Activated T-helper 1 cell treated with Interleukin-2 at 50 U/mL for 16 hours (primary cell): ENCODE measurements around the gene SESN1.

Experiments
- DNase-seq: peaks from one replicate; pipeline ENCODE4 v3.0.0-alpha.2; 2020; ENCODE audit warnings: low read depth

Gene SESN1

DNA sequence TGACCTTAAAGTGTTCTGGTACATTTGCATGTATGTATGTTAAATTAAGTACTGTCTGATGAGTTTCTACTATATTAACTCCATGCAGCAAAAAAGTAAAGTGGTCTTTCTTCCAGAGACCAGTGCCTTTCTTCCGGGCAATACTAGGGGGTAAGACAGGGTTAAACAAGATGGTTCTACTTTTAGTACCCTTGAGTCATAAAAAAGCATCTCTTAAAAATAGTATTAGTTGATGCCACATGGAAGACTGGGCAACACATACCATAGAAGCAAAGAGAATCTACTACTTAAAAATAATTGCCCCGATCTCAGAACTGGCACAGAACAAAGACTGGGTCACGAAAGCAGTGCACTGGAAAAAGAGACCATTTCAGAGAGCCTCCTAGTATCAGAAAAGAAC lies 66.2 kb downstream of the SESN1 start:
- no peak for DNase-seq

DNA sequence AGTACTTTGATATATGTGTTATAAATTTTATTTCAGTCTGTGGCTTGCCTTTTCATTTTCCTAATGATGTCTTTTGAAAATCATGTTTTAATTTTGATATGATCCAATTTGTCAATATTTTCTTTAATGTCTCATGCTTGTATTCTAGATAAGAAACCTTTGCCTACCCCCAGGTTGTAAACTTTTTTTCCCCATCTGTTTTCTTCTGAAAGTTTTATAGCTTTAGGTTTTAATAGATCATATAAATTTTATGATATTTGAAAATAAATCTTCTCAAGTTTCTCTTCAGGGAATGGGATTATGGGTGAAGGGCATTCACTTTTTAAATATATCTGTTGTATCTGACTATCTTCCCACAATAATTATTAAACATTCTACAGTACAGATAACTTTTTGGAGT lies 66.7 kb downstream of the SESN1 start:
- no peak for DNase-seq

DNA sequence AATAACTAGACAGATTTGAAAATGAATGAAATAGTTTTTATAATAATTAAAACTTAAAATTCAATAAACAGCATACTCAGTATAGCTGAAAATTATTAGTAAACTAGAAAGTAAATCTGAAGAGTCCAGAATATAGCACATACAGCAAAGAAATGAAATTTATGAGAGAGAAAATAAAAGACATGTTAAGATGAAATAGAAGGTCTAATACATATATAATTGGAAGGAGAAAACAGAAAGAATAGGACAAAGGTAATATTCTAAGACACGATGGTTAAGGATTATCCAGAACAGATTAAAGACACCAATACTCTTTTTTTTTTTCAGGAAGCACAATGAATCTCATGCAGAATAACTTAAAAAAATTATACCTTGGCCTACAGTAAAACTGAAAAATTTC lies 69.0 kb downstream of the SESN1 start:
- no peak for DNase-seq

DNA sequence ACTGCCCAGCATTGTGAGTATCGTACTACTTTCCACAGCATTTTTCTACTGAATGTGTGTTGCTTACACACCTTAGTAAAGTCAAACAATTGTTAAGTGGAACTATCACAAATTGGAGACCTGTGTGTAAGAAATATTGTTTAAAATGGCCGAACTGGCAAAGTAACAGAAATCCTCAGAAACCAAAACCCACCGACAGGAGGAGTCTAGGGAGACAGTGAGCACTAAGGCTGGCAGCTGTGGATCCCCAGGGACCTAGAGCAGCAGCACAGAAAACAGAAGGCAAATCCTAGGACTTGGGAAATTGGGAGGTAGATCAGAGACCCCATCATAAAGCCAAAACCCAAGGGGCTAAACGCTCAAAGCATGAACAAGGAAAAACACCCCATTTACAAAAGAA lies 69.9 kb downstream of the SESN1 start:
- no peak for DNase-seq

DNA sequence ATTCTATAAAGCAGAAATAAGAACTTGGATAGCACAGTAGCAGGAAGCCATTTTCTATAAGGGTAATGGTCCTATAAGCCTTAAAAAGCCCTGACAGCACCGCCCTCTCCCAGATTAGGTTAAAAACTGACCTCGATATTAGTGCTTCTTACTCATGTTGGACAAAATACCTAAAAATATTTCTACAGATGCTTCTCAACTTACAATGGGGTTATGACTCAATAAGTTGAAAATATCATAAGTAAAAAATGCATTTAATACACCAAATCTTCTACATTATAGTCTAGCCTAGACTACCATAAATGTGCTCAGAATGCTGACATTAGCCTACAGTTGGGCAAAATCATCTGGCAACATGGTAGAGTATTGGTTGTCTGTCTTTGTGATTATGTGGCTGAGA lies 70.3 kb downstream of the SESN1 start:
- no peak for DNase-seq

DNA sequence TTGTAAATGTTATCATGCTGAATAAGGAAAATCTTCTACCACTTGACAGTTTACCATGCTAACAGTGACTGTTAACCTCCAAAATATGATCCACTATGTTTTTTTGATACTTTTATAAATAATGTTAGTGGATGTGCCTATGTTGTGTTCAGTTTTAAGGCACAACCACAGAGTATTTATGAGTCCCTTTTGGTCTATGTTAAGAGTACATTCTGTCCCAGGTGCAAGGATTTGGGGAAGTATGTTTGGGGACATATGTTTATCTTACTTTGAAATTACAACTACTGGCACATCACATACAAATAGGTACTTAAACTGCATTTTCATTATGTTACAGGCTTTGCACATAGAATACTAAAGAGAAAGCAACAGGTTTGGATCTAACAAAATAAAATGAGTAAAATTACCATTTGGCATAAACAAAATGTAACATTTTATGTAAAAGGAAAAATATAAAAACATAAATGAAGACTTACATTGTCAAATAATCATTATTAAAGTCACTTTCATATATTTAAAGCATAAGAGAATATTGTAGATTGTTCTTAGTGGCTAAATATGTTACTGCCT lies 71.2 kb downstream of the SESN1 start:
- no peak for DNase-seq

DNA sequence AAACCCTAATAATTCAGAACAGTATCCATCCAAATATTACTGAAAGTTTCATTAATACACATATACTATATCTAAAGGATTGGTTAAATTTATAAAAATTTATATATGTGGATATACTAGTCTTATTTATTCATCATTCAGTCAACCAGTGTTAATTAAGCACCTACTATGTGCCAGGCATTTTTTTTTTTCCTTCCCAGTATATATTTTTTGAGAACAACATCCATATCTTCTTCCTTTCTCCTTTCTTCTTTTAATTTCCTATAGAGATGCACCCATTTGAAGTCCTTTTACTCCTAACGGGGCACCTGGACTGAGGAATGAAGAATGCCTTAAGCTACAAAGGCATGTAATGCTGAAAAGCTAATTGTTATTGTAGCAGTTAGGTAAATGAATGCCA lies 72.8 kb downstream of the SESN1 start:
- no peak for DNase-seq

DNA sequence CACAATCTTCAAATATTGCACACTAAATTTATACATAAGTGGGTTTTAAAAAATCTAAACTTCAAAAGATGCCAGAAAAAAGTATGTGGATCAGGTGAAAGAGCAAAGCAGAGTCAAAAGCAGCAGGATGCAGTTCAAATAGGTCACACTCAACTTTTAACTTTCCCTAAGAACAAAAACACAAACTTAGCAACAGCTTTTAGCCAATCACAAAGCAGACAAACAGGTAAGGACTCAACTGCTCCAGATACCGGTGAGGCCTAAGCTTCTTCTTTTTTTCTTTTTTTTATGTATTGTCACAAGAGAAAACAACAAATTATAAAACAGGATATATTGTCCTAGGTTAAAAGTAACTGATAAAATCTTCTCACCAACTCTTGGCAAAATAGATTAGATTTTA lies 74.7 kb downstream of the SESN1 start:
- no peak for DNase-seq

DNA sequence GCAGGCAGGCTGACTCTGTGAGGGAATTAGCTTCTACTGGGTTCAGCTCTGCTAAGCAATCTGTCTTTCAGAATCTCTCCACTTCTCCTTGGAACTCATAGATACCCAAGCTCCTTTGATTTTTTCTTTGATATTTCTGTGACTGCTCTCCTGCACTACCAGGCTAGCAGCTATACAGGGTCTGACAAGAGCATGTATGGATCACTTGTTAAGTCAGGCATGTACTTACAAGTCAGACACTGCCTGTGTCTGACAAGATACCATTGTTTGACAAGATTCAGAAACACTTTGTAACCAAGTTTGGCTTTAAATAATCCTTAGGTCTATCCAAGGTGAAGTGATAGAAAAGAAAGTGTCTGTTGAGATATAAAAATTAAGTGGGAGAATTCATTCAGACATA lies 79.5 kb downstream of the SESN1 start:
- no peak for DNase-seq

DNA sequence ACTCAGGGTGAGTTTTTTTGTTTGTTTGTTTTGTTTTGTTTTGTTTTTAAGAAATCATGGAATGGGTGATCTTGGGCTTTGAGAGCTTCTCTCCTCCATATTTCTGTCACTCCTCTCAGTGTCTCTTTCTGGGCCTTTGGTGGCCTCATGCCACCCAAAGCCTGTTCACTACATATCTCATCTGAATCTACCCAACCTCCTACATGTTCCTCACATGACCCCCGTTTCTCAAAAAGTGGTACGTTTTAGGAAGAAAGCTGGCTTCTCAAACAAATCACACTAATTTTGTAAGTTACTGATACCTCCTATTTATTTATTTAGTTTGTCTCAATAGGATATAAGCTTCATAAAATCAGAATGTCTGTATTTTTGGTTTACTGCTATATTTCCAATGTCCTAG lies 80.0 kb downstream of the SESN1 start:
- no peak for DNase-seq

DNA sequence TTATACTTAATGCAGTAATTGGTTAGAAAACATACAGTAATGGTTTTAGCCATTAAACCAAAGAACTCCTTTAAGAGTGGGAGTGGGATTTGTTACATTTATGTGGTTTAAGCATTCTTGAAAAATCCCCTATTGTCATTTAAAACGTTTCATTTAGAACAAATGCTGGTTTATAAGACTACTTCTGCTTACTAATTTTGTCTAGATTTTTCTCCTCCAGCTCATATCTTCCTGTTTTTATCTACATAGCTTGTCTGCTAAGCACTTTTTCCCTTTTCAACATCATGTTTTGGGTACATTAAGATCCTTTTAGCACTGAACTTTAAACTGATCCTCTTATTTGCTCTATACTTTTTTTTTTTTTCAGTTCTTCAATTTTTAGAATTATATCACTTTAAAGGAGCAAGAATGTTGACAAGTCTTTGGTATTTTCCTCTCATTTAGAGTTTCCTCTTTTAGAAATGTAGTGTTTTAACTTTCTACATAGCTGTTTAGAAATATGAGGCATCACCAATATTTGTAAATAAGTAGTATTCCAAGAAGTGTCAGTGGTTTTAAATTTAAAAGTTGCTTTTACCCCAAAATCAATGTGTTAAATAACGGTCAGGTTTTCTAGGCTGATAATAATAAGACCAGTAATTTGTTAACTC lies 80.9 kb downstream of the SESN1 start:
- DNase-seq, result no peak

DNA sequence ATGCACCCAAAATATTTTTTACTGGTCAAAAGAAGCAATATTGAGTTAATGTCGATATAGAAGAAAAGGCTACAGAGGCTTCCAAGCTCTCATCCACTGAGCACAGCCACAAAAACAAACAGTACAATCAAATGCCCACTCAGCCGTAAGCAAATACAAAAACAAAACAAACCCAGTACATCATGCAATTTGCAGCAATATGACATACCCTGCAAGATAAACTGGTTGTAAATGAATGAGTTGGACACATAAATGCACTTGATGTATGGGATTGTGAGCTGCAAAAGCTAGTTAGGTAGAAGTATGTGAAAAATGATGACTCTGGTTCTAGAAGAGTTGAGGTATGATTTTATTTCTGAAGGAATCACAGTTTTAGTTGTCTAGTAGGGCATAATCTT lies 83.9 kb downstream of the SESN1 start:
- DNase-seq, result no peak

DNA sequence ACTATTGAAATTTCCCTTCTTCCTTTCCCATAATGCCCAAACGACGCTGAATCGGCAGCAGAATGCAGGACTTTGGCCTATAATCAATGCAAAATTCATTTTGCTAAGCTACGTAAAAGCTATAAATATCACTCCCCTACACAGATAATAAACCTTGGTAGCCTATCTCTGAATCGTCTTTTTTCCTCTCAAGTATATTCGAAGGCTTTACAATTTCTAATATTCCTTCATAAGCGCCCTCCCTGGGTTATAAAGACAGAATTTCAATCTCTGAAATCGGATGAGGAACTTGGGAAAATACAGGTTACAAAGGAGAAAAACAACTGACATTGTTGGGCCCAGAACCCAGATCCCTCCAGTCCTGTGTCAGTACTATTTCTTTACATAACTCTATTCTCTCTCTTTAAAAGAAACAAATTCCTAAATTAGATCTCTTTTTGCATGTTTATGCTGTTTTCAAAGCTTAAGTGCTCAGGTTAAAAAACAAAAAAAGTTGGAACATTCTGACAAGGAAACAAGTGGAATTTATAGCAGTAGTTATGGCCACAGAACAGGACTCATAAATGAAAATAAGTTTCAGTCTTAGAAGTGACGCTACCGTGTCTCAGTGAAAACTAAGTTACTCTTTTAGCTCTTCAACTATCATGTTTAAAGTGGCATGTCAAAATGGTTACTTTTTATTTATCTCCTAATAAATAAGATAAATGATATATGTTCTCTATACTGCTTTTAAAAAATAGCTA lies 84.5 kb downstream of the SESN1 start:
- no peak for DNase-seq

DNA sequence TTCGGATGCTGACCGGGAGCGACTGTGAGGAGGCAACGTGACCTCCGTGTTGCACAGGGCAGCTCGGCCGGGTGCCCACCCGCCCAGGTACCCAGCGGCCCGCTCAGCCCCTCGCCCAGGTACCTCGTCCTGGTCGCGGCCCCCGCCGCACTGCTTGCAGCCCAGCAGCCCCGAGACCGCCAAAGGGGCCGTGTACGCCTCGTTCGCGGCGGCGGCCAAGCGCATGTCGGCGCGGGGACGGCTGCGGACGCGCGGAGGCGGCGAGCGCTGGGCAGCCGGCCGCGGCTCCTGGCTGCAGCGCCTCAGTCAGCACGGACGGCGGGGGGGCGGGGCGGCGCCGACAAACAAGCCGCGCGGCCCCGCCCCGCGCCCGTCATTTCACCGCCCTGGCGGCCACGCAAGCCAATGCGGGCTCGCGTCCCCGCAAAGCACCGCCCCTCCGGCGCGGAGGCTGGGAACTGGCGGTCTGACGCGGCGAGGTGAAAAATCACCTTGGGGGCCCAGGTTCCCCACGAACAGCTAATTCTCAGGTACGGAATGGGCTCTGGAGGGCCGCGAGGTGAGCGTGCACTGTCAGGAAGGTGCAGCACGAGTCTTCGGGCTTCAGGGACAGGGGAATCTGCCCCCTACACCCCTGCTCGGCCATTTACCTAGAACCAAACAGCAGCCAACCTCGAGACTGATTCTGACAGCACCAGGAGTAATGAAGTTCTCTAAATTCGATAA lies 85.2 kb downstream of the SESN1 start:
- peak; percentile 90 for DNase-seq

DNA sequence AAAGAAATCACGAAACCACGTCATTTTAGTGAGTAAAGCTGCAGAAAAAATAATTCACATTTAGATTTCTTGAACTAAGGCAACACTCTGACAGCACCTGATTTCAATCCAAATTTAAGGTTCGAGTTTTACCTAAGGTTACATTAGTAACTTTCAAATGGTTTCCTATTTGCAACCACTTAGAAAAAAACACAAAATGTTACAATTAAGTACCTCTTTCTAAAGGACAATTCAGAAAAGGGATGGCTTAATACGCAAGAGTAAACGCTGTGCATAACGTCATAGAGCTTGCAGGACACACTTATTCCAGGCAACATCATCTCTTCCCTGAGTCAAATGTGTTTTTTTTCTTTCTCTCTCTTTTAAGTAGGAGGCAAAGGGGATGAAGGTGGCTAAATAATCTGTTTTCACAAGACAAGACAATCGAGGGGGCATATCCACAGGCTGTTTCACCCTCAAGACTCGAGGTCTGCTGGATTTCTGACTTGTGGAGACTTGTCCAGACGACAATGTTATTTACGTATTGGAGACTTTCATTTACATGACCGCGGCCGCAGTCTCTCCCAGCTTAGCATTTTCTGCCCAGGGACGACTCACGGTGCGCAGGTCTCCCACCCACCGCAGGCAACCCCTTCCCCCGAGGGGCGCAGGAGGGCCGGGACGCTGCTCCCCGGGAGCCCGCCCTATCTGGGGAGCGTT lies 86.0 kb downstream of the SESN1 start:
- DNase-seq, result peak; percentile 1

DNA sequence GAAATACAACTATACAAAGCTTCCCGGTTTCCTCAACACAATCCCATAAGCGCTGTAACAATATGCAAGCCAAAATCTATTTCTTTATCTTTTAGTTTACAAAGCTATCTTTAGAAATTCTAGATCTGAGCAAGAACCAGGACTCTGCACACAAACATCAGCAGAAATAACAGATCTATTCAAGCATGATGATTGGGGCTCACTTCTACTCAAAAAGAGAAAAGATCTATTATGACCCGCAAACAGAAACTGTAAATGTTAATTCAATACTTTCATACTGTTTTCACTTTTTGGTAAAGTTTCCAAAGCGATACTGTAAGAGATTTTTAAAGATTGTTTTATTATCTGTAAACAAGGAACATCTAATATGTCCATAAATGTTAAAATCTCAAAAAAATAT lies 86.6 kb downstream of the SESN1 start:
- no peak for DNase-seq

DNA sequence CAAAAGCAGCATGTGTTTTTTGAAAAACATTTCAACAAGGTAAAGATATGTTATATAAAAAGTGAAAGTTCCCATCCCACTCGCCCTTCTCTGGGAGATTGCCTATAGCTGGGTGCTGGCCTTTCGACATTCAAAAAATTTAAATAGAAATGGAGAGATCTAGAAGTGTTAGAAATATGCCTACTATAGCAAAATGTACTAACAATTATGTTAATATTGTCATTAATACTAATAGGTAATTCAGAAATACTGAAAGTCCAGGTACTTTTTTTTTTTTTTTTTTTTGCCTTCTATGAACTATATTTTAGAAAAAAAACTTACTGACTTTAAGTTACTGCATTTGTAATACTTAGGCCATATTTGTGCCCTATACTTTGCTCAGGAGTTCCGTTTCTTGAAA lies 87.1 kb downstream of the SESN1 start:
- DNase-seq, result no peak

DNA sequence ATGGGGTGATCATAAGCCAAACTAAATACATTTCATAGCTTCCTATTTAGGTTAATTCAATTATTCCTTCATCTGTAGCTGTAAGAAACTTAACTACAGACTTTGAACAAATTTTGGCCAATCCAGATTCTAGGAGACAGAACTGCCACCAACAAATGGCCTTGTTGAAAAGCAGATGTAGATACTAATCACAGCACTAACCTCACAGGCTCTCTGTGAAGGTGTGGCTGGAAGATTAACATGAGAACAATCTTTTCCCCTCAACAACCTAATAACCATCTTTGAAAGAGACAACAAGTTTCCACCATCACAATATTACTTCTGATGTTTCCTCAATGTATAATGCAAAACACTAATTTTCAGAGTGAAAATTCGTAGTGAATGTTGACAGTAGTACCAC lies 87.8 kb downstream of the SESN1 start:
- no peak for DNase-seq

DNA sequence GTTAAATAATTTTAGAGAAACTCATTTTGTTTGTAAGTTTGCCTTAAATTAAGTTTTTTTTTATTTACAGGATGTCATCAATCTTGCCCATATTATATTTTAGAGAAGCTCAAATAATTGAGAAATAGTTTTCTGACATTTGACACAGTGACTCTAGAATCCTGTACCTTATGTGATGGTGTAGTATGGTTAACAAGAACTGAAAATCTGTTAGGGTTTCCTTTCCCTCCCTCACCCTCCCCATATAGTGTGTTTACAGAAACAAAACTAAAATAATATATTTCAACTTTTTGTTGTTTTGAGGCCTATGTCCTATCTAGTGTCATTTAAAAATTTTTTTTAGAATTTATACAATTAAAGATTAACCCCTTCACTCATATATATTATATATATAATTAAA lies 91.8 kb downstream of the SESN1 start:
- DNase-seq, result no peak

DNA sequence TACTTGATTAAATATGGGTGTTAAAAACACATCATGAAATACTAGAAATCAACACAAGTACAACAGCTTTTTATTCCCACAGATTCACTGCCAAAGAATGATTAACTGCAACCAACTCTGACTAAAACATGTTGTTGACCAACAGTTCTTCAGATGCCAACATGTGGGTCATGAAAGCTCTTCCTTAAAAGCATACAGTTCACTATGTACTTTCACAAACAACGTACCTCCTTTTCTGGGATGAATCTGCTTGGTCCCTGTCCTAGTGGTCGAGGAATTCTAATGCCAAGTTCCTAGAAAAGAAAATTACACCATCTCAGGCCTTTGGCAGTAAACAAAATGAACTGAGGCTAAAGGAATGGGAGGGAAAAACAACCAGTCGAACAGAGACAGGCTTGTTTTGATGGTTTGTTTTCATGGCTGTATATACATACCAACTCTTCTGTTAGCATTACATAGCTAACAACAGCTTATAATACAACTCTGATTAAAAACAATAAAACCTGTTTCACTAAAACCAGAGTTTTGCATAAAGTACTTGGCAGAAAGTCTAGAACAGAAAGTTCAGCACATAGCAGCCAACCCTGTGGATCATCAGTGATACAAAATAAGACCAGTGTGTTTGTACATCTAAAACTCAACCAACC lies 92.5 kb downstream of the SESN1 start:
- DNase-seq, result no peak

DNA sequence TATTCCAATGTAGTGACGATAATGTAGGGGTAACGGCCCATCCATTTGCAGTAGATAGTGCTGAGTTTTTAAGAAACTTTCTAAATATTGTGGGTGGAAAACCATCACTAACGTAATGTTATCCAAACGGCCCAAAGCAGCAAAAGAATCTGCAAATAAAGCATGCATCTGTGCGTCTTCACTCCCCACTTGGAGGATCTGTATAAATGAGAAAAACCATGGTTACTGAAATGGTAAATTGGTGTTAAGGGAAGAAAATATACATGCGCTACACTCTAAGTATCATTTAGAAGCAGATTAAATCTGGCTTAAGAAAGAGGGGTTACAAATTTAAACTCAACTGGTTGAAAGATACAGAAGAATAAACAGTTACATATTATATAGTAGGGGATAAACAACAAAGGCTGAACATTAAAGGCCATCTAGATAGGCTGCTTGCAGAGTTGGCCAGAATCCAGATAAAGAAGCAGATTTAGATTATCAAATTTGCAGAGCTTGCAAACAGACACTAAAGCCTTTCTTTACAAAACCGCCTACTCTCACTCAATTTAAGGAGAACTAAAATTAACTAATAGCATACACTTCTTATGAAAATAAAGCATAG lies 93.3 kb downstream of the SESN1 start:
- no peak for DNase-seq

DNA sequence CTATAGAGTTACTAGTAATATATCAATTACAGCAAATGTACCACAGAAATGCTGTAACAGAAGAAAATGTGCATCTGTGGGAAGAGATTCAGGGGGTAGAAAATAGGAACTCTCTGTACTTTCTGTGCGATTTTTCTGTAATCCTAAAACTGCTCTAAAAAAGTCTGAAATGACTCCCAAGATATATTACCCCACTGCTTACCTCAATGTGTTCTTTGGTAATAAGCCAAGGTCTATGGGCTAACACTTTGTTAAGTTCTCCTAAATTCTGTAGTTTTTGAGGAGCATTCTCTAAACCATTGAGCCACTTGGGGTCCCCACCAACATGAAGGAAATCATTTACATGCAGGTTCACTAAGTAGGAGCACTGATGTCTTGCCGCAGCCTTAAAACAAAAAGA lies 94.4 kb downstream of the SESN1 start:
- no peak for DNase-seq
